Skin of body (tissue), 3 donors: ENCODE measurements around the gene GPR132. TPM values are rescaled to one million over a fixed set of nuclear protein-coding genes. Genes with fewer than 3 reads are reported as not detected.

ENCODE experiments used
- DNase-seq: peaks from one replicate; lab custom pipeline; 2025; lab: John Stamatoyannopoulos, UW
- small RNA-seq: library from RNA; depleted of rRNA; stranded (forward); fragments of <200 nt; gene quantifications from one replicate; pipeline ENCODE3, GENCODE V24; 2014; ENCODE audit warnings: low replicate concordance
- total RNA-seq: library from RNA; depleted of rRNA; stranded (reverse); fragments of >200 nt; gene quantifications from one replicate; pipeline ENCODE4 v1.2.3, GENCODE V29; 2014

The GPR132 gene
- total RNA-seq, 1 donor from 2014 or later: 1.6 TPM

GRCh38 chr14:105005929-105006830 lies 59.0 kb downstream of the GPR132 start:
- no peak for DNase-seq

GRCh38 chr14:105005329-105005928 lies 59.8 kb downstream of the GPR132 start:
- no peak for DNase-seq

Small RNA genes lying within 50 kb of the gene (small RNA-seq; reads per million reads assigned to genes)
- not detected for gene AL512356.2

Other genes with a start within 250 kb of the GPR132 start
- 10.2 TPM for gene CEP170B, start 200.2 kb downstream of the GPR132 start, total RNA-seq
- 5.6 TPM for gene PLD4, start 140.6 kb downstream of the GPR132 start, total RNA-seq
- 52.0 TPM for gene AHNAK2, start 87.1 kb downstream of the GPR132 start, total RNA-seq
- gene CLBA1, start 79.6 kb downstream of the GPR132 start, total RNA-seq: 3.5 TPM
- 23.6 TPM for gene CDCA4, start 44.3 kb downstream of the GPR132 start, total RNA-seq
- 27.0 TPM for gene JAG2, start 103.3 kb upstream of the GPR132 start, total RNA-seq
- 11.4 TPM for gene NUDT14, start 115.9 kb upstream of the GPR132 start, total RNA-seq
- 29.0 TPM for gene BTBD6, start 183.1 kb upstream of the GPR132 start, total RNA-seq
- gene BRF1, start 235.6 kb upstream of the GPR132 start, total RNA-seq: 33.0 TPM
- gene PACS2, start 249.3 kb upstream of the GPR132 start, total RNA-seq: 44.9 TPM